Prostate gland (tissue), 1 donor: Measurements from ENCODE around the gene CCNF.

Source experiments
- POLR2A ChIP-seq: fragments of 450-650 bp; IDR thresholded peaks from one replicate; pipeline ENCODE4 v1.6.1; 2016; ENCODE audit warnings: antibody characterized with exemption, mild to moderate bottlenecking
- POLR2AphosphoS5 ChIP-seq: sonication (generic); formaldehyde crosslinking; IDR thresholded peaks from one replicate; pipeline ENCODE4 v1.6.1; 2017; ENCODE audit warnings: antibody characterized with exemption

DNA sequence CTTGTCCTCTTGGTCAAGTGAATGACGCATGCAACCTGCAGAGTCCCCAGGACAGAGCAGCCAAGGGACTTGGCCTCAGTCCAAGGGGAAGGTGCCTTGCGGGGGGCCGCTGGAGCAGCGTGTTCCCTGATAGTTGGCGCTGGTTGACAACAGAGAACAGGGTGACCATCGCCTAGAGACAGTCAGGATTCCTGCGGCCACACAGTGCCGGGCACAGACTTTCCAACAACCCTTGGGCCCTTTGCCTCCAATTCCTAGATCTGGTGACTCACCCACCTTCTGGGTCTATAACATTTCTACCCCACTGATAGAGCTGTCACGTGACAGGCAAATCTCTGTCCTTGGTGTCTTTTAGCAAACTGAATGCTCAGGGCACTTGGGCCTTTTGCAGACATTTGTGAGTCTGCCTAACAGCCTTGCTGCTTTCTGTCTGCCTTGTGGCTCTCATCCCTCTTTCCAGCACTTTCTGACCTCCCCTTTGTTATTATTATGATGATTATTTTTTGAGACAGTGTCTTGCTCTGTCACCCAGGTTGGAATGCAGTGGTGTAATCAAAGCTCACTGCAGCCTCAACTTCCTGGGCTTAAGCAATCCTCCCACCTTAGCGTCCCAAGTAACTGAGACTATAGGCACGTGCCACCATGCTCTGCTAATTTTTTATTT, 18.8 kb downstream of the CCNF start:
- no peak for TF ChIP-seq POLR2A
- TF ChIP-seq POLR2AphosphoS5: no peak
